A204.1 (cell line): Measurements from ENCODE around the gene ZNF670.

Experiments
- FAIRE-seq: peaks from 2 replicates; lab custom pipeline; 2012; peaks lifted over from hg19 to GRCh38; lab: Jason Lieb, UNC

Gene ZNF670

DNA sequence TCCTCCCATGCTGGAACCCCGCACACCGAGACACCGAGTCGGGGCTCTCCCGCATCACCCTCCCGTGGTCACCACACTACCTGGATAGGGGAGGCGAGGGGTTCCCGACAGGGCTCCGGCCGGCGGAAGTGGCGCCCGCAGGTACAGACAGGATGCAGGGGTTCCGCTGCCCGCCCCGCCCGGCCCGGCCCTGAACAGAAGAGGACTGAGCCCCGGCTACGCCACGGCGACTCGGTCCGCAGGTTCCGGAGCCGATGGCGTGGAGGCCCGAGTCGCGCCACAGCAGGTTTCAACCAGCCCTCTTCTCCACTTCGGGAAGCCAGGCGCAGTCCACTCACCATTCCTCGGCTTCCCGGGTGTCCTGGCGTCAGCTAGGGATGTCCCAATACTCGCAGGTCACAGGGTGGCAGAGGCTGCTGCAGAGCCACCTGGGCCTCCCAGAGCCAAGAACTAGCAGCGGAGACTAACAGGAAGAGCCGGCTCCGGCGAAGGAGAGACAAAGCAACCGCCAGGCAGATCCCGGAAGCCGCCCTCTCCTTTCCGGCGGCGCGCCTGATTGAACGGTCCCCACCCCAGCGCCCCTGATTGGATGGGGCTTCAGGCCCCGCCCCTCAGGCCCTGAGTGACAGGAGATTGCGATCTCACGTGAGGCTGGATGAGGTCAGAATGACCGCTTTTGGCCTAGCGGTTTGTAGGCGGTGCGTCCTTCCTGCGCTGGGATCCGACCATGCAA, 25.4 kb upstream of the ZNF670 start, which contains the start of gene ZNF669:
TSS of gene ZNF669 (minus strand) at position 498 of the 733 bp plus-strand sequence. CDS start at position 341, 157 bp downstream.
- FAIRE-seq: peak; percentile 90

DNA sequence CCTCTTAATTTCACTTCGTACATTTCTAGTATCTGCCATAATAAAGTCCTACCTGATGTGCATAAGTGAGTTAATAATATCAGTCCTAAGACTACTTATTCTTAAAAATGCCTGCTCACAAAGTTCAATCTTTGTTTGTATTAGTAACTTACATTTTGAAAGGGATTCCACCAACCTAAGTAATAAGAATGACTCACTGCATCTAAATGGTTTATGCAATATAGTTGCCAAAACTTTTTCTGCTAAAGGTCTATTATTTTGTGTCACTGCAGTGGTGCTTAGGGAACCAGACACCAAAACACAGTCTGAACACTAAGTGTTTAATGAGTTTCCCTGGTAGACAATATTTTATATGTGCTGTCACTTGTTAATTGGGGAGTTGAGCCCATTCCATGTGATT, 23.8 kb upstream of the ZNF670 start:
- FAIRE-seq: no peak

GRCh38 chr1:247100676-247101279, 22.2 kb upstream of the ZNF670 start:
- FAIRE-seq: no peak

DNA sequence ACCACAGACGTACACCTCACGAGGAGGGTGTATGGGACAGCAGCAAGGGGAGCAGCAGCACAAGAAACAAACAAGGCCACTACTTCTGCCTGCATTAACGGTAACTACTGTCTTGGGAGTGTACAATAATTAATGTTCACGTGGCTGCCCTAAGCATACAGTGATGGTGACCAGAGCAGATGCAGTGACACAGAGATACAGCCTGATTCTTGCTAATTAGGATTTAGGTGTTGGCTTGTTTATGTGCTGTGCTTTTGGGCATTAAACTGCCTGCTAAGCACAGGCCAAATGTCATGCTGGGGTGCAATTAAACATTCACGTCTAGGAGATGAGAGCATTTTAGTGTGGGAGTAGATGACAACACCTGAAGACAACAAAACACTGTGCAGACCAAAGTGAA, 18.3 kb upstream of the ZNF670 start:
- FAIRE-seq: no peak

DNA sequence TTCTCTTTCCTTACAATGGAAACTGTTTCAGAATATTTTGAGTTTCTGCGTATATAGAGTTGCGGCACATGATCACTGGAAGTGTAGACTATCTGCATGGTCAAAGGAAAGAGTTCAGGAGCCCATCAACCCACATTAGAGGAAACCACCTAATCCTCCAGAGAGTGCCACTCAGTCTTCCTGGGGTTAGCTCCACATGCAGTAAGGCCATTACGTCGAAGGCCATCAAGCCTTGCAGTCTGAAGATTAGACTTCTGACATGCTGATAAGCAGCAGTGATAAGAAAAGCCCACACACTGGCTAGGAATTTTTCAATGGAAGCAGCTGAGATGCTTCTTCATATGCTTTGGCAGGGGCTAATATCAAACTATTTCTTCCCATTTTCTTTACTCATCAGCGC, 17.9 kb upstream of the ZNF670 start:
- FAIRE-seq: no peak

DNA sequence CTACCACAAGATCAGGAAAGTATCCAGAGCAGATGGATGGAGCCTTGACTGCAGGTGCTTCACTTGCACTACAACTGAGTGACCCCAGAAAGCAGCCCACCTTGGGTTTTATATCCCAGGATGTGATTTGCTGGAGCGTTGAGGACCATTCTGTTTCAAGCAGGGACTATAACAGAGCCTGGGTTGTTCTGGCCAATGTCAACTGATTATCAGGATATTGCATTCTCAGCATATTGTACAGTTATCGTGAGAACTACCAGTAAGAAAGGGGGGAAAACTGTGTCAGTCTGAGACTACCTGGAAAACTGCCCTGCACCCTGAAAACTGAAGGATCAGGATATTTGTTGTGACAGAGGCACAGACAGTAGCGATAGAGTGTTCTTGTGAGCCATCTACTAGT, 17.5 kb upstream of the ZNF670 start:
- no peak for FAIRE-seq

DNA sequence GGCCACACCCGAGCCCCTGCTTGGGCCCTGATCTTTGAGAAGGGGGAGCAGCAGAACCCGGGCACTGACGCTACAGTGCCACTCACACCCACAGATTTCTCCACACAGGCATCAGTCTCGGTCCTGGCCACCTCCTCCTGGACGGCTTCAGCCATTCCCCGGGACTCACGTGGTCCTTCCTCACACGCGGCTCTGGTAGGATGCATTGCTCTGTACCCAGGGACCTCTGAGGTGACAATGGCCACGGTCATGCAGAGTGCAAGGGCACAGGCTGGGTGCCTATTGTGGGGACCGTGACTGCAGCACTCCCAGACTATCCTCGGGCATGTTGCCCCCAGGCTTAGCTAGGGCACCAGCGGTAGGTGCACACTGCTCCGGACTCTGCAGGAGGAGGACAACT, 11.8 kb upstream of the ZNF670 start:
- FAIRE-seq: no peak

DNA sequence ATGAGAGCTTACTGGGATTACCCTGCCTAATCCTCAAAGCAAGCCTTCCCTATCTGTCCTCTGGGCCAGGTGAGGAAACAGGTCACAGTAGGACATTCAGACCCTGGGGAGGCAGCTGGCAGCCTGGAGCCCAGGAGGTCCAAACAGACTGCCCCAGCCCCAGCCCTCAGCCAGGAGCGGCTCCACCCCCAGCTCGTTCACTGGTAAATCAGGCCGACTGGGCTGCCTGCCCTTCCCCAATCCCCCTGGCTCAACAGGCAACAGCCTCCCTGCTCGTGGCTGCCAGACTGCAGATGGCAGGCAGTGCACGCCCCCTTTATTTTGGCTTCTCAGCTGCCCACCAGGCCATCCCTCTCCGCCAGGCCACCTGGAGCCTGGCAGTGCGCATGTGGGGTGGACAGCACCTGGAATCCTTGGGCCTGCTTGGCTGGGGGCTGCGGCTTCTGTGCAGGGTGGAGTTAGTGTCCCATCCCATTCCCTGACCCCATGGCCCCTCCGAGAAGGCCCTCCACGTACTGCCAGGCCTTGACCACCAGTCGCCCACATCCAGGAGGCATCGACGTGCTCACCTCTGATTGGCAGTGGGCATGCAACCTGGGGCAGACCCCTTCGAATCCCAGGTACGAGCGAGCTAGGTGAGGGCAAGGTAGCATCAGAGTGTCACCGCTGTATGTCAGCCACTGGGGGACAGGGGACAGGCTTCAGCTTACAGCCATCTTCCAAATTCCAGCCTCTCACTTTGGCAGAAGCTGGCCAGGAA, 11.2 kb upstream of the ZNF670 start:
- no peak for FAIRE-seq

DNA sequence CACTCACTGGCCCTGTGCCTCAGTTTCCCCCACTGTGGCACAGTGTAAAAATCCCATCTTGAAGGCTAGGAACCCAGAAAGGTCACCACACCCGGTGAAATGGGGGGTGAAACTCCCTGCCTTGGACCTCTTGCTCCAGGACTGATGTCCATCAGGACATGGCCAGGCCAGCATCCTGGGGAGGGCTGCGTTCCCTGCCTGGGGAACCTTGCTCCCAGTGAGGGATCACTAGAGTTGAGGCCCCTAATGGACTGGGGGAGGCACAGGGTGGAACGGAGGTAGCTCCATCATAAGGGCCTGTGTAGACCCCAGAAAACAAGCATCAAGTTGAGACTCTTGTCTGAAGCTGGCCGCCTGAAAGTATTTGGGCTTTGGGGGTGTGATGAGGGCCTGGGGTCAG, 10.4 kb upstream of the ZNF670 start:
- no peak for FAIRE-seq

- no peak for FAIRE-seq
Observed at GRCh38 chr1:247087256-247087655, 8.6 kb upstream of the ZNF670 start.

DNA sequence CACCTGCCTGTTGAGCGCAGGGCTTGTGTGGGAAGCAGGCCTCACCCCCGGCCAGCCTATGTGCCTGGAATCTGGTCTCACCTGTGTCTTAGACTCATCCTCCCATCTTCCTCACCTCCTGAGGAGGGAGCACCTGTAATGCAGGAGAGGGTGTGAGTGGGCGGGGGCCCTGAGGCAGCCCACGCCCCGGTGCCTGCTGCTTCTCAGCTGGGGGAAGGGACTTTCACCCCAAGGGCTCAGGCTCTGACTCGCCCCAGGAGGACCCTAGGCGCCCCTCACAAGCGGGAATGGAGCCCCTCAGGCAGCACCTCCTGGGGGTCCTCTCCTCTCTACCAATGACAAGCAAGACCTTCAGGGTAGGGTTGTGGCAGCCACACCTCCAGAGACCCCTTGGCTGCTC, 6.7 kb upstream of the ZNF670 start:
- FAIRE-seq: no peak

DNA sequence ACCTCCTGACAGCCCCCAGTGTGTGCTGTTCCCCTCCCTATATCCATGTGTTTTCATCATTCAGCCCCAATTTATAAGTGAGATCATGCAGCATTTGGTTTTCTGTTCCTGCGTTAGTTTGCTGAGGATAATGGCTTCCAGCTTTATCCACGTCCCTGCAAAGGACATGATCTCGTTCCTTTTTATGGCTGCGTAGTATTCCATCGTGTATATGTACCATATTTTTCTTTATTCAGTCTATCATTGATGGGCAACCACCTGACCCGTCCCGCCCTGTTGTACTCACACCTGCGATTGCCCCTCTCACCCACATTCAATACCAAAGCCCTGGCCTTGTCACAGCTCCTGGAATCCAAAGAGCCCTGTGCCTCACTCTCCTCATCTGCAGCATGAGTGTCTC, 6.2 kb upstream of the ZNF670 start:
- no peak for FAIRE-seq

- FAIRE-seq: no peak
Observed at GRCh38 chr1:247079141-247079874, 697 bp upstream of the ZNF670 start.

- FAIRE-seq: no peak
Observed at GRCh38 chr1:247077876-247078257, 744 bp downstream of the ZNF670 start.

- FAIRE-seq: no peak
Observed at GRCh38 chr1:247077213-247077612, 1.4 kb downstream of the ZNF670 start.

- no peak for FAIRE-seq
Observed at GRCh38 chr1:247070645-247071044, 8.0 kb downstream of the ZNF670 start.

GRCh38 chr1:247064304-247064703, 14.3 kb downstream of the ZNF670 start:
- FAIRE-seq: no peak

- no peak for FAIRE-seq
Observed at GRCh38 chr1:247060771-247061170, 17.8 kb downstream of the ZNF670 start.

DNA sequence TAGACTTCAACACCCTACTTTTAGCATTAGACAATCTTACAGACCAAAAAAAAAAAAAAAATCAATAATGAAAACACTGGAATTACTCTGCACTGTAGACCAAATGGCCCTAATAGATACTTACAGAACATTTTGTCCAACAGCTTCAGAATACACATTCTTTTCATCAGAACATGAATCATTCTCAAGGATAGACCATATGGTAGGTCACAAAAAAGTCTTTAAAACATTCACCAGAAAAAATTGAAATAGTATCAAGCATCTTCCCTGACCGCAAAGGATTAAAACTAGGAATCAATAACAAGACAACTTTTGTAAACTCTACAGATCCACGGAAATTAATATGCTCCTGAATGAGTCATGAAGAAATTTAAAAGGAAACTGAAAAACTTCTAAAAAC, 22.5 kb downstream of the ZNF670 start:
- FAIRE-seq: no peak

DNA sequence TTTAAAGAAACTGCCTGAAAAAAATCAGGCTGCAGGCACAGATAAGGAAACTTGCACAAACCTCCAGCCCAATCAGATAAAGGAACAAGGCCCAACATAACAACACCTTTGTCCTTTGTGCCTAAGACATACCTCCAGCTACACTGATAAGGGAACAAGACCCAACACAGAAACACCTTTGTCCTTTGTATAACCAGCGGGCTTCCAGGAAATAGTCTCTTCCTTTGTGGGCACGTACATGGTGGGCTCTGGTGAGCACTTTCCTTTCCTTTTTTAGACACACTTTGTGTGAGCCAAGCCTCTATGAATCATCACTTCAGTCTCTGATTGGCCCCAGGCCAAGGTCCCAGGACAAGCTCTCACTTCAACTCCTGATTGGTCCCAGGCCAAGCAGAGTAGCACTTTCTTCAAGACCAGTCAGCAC, 23.6 kb downstream of the ZNF670 start:
- FAIRE-seq: no peak

- FAIRE-seq: no peak
Observed at GRCh38 chr1:247047702-247048101, 30.9 kb downstream of the ZNF670 start.

DNA sequence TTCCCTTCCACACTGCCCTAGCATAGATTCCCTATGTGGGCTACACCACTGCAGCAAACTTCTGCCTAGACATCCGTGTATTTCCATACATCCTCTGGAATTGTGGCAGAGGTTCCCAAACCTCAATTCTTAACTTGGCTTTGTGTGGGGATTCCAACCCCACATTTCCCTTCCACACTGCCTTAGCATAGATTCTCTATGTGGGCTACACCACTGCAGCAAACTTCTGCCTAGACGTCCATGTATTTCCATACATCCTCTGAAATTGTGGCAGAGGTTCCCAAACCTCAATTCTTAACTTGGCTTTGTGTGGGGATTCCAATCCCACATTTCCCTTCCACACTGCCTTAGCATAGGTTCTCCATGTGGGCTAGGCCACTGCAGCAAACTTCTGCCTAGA, 31.4 kb downstream of the ZNF670 start:
- FAIRE-seq: no peak

DNA sequence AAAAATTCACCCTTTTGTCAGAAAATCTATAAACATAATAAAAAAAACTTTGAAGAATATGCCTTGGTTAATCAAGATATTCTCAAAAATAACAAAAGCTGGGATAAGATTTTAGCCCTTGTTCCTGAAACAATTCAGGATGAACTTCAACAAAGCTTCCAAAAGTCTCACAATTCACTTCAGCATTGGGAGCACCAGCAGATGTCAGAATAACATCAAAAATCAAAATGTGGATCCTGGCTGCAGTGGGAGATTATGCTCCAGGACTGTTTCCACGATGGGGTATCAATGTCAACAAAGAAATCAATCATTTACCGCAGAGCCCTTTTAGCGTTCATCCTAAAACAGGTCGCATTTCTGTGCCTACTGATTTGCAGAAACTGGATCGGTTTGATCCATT, 35.2 kb downstream of the ZNF670 start:
- FAIRE-seq: no peak
